ENCODE results near the gene PRF1. TPM values are rescaled to one million over a fixed set of nuclear protein-coding genes. Genes with fewer than 3 reads are reported as not detected.

PRF1 gene
- total RNA-seq, 1 donor from 2014 or later = 1.1 TPM

Other genes starting within 250 kb of the PRF1 start
- gene LRRC20, start 220.1 kb downstream of the PRF1 start, total RNA-seq = 16.6 TPM
- gene EIF4EBP2, start 198.6 kb downstream of the PRF1 start, total RNA-seq = 59.2 TPM
- not detected for gene NODAL, start 161.1 kb downstream of the PRF1 start, total RNA-seq
- 1.1 TPM for gene PALD1, start 124.0 kb downstream of the PRF1 start, total RNA-seq
- 0.15 TPM for gene ADAMTS14, start 69.8 kb upstream of the PRF1 start, total RNA-seq
- gene TBATA, start 182.6 kb upstream of the PRF1 start, total RNA-seq = not detected
- 40.7 TPM for gene SGPL1, start 213.2 kb upstream of the PRF1 start, total RNA-seq

Data from left lobe of liver (tissue), 1 donor.